Germinal center (tissue), 1 donor: Measurements from ENCODE around the gene C22orf39.

Experiments used
- DNase-seq: peaks from one replicate; pipeline ENCODE4 v3.0.0; 2012; ENCODE audit warnings: mixed read lengths, low spot score

Gene C22orf39

GRCh38 chr22:19477321-19478044, 30.0 kb upstream of the C22orf39 start:
- no peak for DNase-seq

- DNase-seq, result no peak
Observed at GRCh38 chr22:19476023-19476422, 28.5 kb upstream of the C22orf39 start.

- DNase-seq, result no peak
Observed at GRCh38 chr22:19473578-19473977, 26.1 kb upstream of the C22orf39 start.

GRCh38 chr22:19472233-19472632, 24.7 kb upstream of the C22orf39 start:
- no peak for DNase-seq

- DNase-seq, result no peak
Observed at GRCh38 chr22:19471572-19471971, 24.1 kb upstream of the C22orf39 start.

GRCh38 chr22:19470010-19470409, 22.5 kb upstream of the C22orf39 start:
- no peak for DNase-seq

- DNase-seq, result no peak
Observed at GRCh38 chr22:19469421-19469820, 21.9 kb upstream of the C22orf39 start.

GRCh38 chr22:19467912-19468311, 20.4 kb upstream of the C22orf39 start:
- DNase-seq, result no peak

GRCh38 chr22:19466848-19467752, 19.6 kb upstream of the C22orf39 start:
- no peak for DNase-seq

GRCh38 chr22:19466126-19466716, 18.7 kb upstream of the C22orf39 start:
- no peak for DNase-seq

GRCh38 chr22:19464975-19465374, 17.5 kb upstream of the C22orf39 start:
- DNase-seq, result no peak

- no peak for DNase-seq
Observed at GRCh38 chr22:19464546-19464945, 17.0 kb upstream of the C22orf39 start.

- DNase-seq, result no peak
Observed at GRCh38 chr22:19463491-19464469, 16.3 kb upstream of the C22orf39 start.

GRCh38 chr22:19463008-19463407, 15.5 kb upstream of the C22orf39 start:
- DNase-seq, result no peak

GRCh38 chr22:19461506-19461905, 14.0 kb upstream of the C22orf39 start:
- DNase-seq, result no peak

- no peak for DNase-seq
Observed at GRCh38 chr22:19460036-19460435, 12.5 kb upstream of the C22orf39 start.

- DNase-seq, result no peak
Observed at GRCh38 chr22:19457828-19458428, 10.4 kb upstream of the C22orf39 start.

GRCh38 chr22:19456541-19456940, 9.0 kb upstream of the C22orf39 start:
- DNase-seq, result no peak

- no peak for DNase-seq
Observed at GRCh38 chr22:19455585-19456370, 8.3 kb upstream of the C22orf39 start.

GRCh38 chr22:19455033-19455432, 7.5 kb upstream of the C22orf39 start:
- no peak for DNase-seq
